GM12878 (cell line): ENCODE data around the gene UNC80. TPM values are rescaled to one million over a fixed set of nuclear protein-coding genes. Genes with fewer than 3 reads are reported as not detected.

Source experiments
- ASH2L ChIP-seq: fragments of 300-600, 200-600 bp; sonication (generic); IDR thresholded peaks from 2 replicates; pipeline ENCODE4 v1.6.1; 2017; ENCODE audit warnings: low read depth, mild to moderate bottlenecking, borderline replicate concordance
- ATF7 ChIP-seq: fragments of 450-650 bp; IDR thresholded peaks from 2 replicates; pipeline ENCODE4 v1.6.1; 2016; ENCODE audit warnings: low read depth, mild to moderate bottlenecking
- BCL3 ChIP-seq: IDR thresholded peaks from 2 replicates; pipeline ENCODE4 v1.6.1; 2011; ENCODE audit warnings: borderline replicate concordance, low read depth, mild to moderate bottlenecking, moderate library complexity, low read length; ENCODE audit not compliant: insufficient read depth, poor library complexity, severe bottlenecking
- BHLHE40 ChIP-seq, 2 experiments: fragments of 450-650 bp in 1 of 2; IDR thresholded peaks; 2 replicates each; pipeline ENCODE4 v1.6.1; 2011 to 2017; ENCODE audit warnings: low read depth in 2 of 2, borderline replicate concordance in 1 of 2, improper control_type of control experiment in 1 of 2, low read length in 1 of 2, mild to moderate bottlenecking in 1 of 2
- CBX5 ChIP-seq: sonication (generic); IDR thresholded peaks from 2 replicates; pipeline ENCODE4 v1.6.1; 2016; ENCODE audit warnings: low read depth, moderate library complexity, mild to moderate bottlenecking, inconsistent platforms
- CREB1 ChIP-seq: IDR thresholded peaks from 2 replicates; pipeline ENCODE4 v1.6.1; 2012; ENCODE audit warnings: low read depth, mild to moderate bottlenecking, inconsistent platforms
- CREM ChIP-seq: IDR thresholded peaks from 2 replicates; pipeline ENCODE4 v1.6.1; 2014; ENCODE audit warnings: antibody characterized with exemption, low read depth
- DPF2 ChIP-seq: fragments of 450-650 bp; IDR thresholded peaks from 2 replicates; pipeline ENCODE4 v1.6.1; 2017; ENCODE audit warnings: mild to moderate bottlenecking
- ELK1 ChIP-seq: IDR thresholded peaks from 2 replicates; pipeline ENCODE4 v1.6.1; 2012; ENCODE audit warnings: low read depth, low read length, improper control_type of control experiment
- IRF4 ChIP-seq: IDR thresholded peaks from 2 replicates; pipeline ENCODE4 v1.6.1; 2011; ENCODE audit warnings: low read depth, low read length
- MAX ChIP-seq: IDR thresholded peaks from 2 replicates; pipeline ENCODE4 v1.6.1; 2012; ENCODE audit warnings: low read depth, low read length, improper control_type of control experiment
- NBN ChIP-seq: fragments of 450-650 bp; IDR thresholded peaks from 2 replicates; pipeline ENCODE4 v1.6.1; 2016
- NFYB ChIP-seq: IDR thresholded peaks from 2 replicates; pipeline ENCODE4 v1.6.1; 2011; ENCODE audit warnings: low read depth, mild to moderate bottlenecking, low read length, improper control_type of control experiment, moderate library complexity; ENCODE audit not compliant: insufficient read depth
- POLR2AphosphoS5 ChIP-seq: IDR thresholded peaks from 2 replicates; pipeline ENCODE4 v1.6.1; 2011; ENCODE audit warnings: mild to moderate bottlenecking, low read length, inconsistent platforms
- SMAD1 ChIP-seq: fragments of 450-650 bp; IDR thresholded peaks from 2 replicates; pipeline ENCODE4 v1.6.1; 2018; ENCODE audit warnings: mild to moderate bottlenecking, low read depth; ENCODE audit not compliant: partially characterized antibody
- SPI1 ChIP-seq: IDR thresholded peaks from 2 replicates; pipeline ENCODE4 v1.6.1; 2011; ENCODE audit warnings: low read depth, mild to moderate bottlenecking, low read length, moderate library complexity, borderline replicate concordance; ENCODE audit not compliant: insufficient read depth
- STAT1 ChIP-seq: fragments of 450-650 bp; conservative IDR thresholded peaks from 2 replicates; pipeline ENCODE4 v1.6.1; 2014; ENCODE audit warnings: antibody characterized with exemption, mild to moderate bottlenecking
- STAT3 ChIP-seq: IDR thresholded peaks from 2 replicates; pipeline ENCODE4 v1.6.1; 2011; ENCODE audit warnings: low read depth, low read length, improper control_type of control experiment
- TCF12 ChIP-seq: IDR thresholded peaks from 2 replicates; pipeline ENCODE4 v1.6.1; 2011; ENCODE audit warnings: low read depth, mild to moderate bottlenecking, low read length
- ZBTB40 ChIP-seq: fragments of 450-650 bp; IDR thresholded peaks from 2 replicates; pipeline ENCODE4 v1.6.1; 2016; ENCODE audit warnings: mild to moderate bottlenecking, moderate library complexity, borderline replicate concordance
- ZNF24 ChIP-seq: fragments of 450-650 bp; IDR thresholded peaks from 2 replicates; pipeline ENCODE4 v1.6.1; 2017; ENCODE audit warnings: antibody characterized with exemption, mild to moderate bottlenecking
- ZNF622 ChIP-seq: fragments of 450-650 bp; IDR thresholded peaks from 2 replicates; pipeline ENCODE4 v1.6.1; 2017; ENCODE audit warnings: mild to moderate bottlenecking, inconsistent platforms
- ZZZ3 ChIP-seq: IDR thresholded peaks from 2 replicates; pipeline ENCODE4 v1.6.1; 2011; ENCODE audit warnings: low read depth; ENCODE audit not compliant: control insufficient read depth, insufficient read length
- polyA plus RNA-seq, 11 experiments: library from polyadenylated mRNA; depleted of rRNA in 4 of 11; unstranded in 6 of 11; stranded (reverse) in 5 of 11; fragments of >200 nt; fragmentation: Nextera tagmentation in 4 of 11; fragmentation: Illumina TruSeq in 1 of 11; extraction: Ambion mirVana in 4 of 11; extraction: Trizol in 1 of 11; gene quantifications; 1 replicate in 1 of 11; 2 replicates in 10 of 11; pipeline versions ENCODE4 v1.2.1 to v1.2.3, GENCODE V29; 2011 to 2016; ENCODE audit warnings: inconsistent platforms in 2 of 11, missing spikeins in 2 of 11, low read depth in 1 of 11
- total RNA-seq, 4 experiments: library from RNA; depleted of rRNA in 3 of 4; stranded (reverse); fragments of >200 nt in 3 of 4; fragmentation: Illumina TruSeq in 1 of 4; extraction: Trizol in 1 of 4; gene quantifications; 2 replicates each; pipeline versions ENCODE4 v1.2.1 to v1.2.3, GENCODE V29; 2013 to 2021

UNC80 gene
- total and polyA plus RNA-seq, 10 of the 15 experiments (the other 5 are each of a cell fraction or from before 2014, with no cell fraction given): not detected

GRCh38 chr2:210002158-210003157, 230.8 kb downstream of the UNC80 start, which contains the start of gene RPE (continued):
- peak; percentile 55; the same call in 1 of the 2 replicates for TF ChIP-seq DPF2
- TF ChIP-seq ZBTB40: peak; percentile 94
- no peak for TF ChIP-seq ZNF24
- no peak for TF ChIP-seq ZZZ3
- TF ChIP-seq MAX: peak; percentile 66; the same call in 1 of the 2 replicates
- TF ChIP-seq STAT1: no peak
- 0 out of 2 replicates have a peak, but pooled peaks have one; percentile 12 for TF ChIP-seq ATF7
- TF ChIP-seq TCF12: 0 out of 2 replicates have a peak, but pooled peaks have one; percentile 7
- TF ChIP-seq STAT3: no peak
- TF ChIP-seq IRF4: no peak
- peak; percentile 58; the same call in 1 of the 2 replicates for TF ChIP-seq NFYB
- TF ChIP-seq CREM: peak; percentile 50; the same call in 1 of the 2 replicates
- no peak; the same call in 1 of the 2 replicates for TF ChIP-seq ASH2L
- TF ChIP-seq NBN: peak; percentile 49; the same call in 1 of the 2 replicates
- TF ChIP-seq ZNF622: no peak
- peak in 1 of 2 experiments; percentile 48; a peak in 1 of 4 replicates for TF ChIP-seq BHLHE40 (IDR thresholded peaks at IDR 0.05; ENCODE audit: borderline replicate concordance in 1 of 2, low read depth in 2 of 2, low read length in 1 of 2)
- TF ChIP-seq BCL3: no peak
- TF ChIP-seq SMAD1: peak; percentile 32
- peak; percentile 86 for TF ChIP-seq POLR2AphosphoS5
- TF ChIP-seq CBX5: 0 out of 2 replicates have a peak, but pooled peaks have one; percentile 38
- peak; percentile 79 for TF ChIP-seq CREB1
- TF ChIP-seq ELK1: peak; percentile 58; the same call in 1 of the 2 replicates
- TF ChIP-seq SPI1: peak; percentile 64; the same call in 1 of the 2 replicates
